ENCODE measurements around the gene CGB7.
A peak's percentile ranks its signal among the peaks of the same experiment; 100 is the strongest.

The CGB7 gene

GRCh38 chr19:49085020-49085867 is 27.7 kb upstream of the CGB7 start, which contains the start of gene SNRNP70 (continued):
- TF ChIP-seq ZBTB26 (tag by site-specific recombination; optimal IDR thresholded peaks at IDR 0.05) (peak; percentile 99), ZNF366 (tag by site-specific recombination; conservative IDR thresholded peaks at IDR 0.05) (peak; percentile 51; the same call in 1 of the 2 replicates), ZBTB48 (tag by site-specific recombination; IDR thresholded peaks at IDR 0.05) (peak; percentile 80; the same call in 1 of the 2 replicates), ZNF488 (tag by site-specific recombination; IDR thresholded peaks at IDR 0.05) (no peak; the same call in 1 of the 2 replicates), ZNF174 (tag by site-specific recombination; IDR thresholded peaks at IDR 0.05) (no peak)
- TF ChIP-seq, protein P1, sequence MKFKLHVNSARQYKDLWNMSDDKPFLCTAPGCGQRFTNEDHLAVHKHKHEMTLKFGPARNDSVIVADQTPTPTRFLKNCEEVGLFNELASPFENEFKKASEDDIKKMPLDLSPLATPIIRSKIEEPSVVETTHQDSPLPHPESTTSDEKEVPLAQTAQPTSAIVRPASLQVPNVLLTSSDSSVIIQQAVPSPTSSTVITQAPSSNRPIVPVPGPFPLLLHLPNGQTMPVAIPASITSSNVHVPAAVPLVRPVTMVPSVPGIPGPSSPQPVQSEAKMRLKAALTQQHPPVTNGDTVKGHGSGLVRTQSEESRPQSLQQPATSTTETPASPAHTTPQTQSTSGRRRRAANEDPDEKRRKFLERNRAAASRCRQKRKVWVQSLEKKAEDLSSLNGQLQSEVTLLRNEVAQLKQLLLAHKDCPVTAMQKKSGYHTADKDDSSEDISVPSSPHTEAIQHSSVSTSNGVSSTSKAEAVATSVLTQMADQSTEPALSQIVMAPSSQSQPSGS (tag by site-specific recombination; IDR thresholded peaks at IDR 0.05; ENCODE audit: low read depth): no peak

- CTCF ChIA-PET: interaction anchor here (1.0 kb wide), 1 partner anchor 11 kb away, joined by 3 read pairs; no protein-coding TSS in a partner anchor
- Histone ChIP-seq H3K9me3 (ENCODE audit: control insufficient read depth, insufficient read depth, low read depth, low read length) (no peaks in the 10 kb centered on the region), H3K4me1 (ENCODE audit: control insufficient read depth, insufficient read depth, low read length) (peaks cover 5% of the 10 kb centered on the region; the same call in 1 of the 2 replicates), H3K4me3 (ENCODE audit: low read depth, low read length) (peak overlapping the region; percentile 29), H3K36me3 (ENCODE audit: control insufficient read depth in 2 of 2, insufficient read depth in 1 of 2, low read length in 2 of 2) (peaks cover 28 to 31% of the 10 kb centered on the region in 2 experiments), H3K27ac (ENCODE audit: extremely low read depth, low read depth, low read length) (peak overlapping the region; percentile 56)
- POLR2A ChIA-PET: no interaction called here
- no peak for TF ChIP-seq ZNF645 (tag by site-specific recombination; IDR thresholded peaks at IDR 0.05)
- TF ChIP-seq ZNF629 (tag by site-specific recombination; IDR thresholded peaks at IDR 0.05): no peak
- no peak for TF ChIP-seq ZNF48 (tag by site-specific recombination; IDR thresholded peaks at IDR 0.05)
- no peak for TF ChIP-seq SCRT1 (tag by site-specific recombination; IDR thresholded peaks at IDR 0.05; ENCODE audit: borderline replicate concordance)
- TF ChIP-seq, protein P2, sequence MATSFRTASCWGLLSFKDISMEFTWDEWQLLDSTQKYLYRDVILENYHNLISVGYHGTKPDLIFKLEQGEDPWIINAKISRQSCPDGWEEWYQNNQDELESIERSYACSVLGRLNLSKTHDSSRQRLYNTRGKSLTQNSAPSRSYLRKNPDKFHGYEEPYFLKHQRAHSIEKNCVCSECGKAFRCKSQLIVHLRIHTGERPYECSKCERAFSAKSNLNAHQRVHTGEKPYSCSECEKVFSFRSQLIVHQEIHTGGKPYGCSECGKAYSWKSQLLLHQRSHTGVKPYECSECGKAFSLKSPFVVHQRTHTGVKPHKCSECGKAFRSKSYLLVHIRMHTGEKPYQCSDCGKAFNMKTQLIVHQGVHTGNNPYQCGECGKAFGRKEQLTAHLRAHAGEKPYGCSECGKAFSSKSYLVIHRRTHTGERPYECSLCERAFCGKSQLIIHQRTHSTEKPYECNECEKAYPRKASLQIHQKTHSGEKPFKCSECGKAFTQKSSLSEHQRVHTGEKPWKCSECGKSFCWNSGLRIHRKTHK (tag by site-specific recombination; IDR thresholded peaks at IDR 0.05): no peak
- no peak for TF ChIP-seq ZSCAN16 (tag by site-specific recombination; IDR thresholded peaks at IDR 0.05)
- no peak for TF ChIP-seq SP3 (tag by site-specific recombination; IDR thresholded peaks at IDR 0.05)
- no peak for TF ChIP-seq ZNF239 (tag by site-specific recombination; IDR thresholded peaks at IDR 0.05)
- TF ChIP-seq ZNF449 (tag by site-specific recombination; IDR thresholded peaks at IDR 0.05): no peak
- TF ChIP-seq ZNF837 (tag by site-specific recombination; IDR thresholded peaks at IDR 0.05): no peak
- TF ChIP-seq ZFP41 (tag by site-specific recombination; IDR thresholded peaks at IDR 0.05; ENCODE audit: borderline replicate concordance): no peak
- no peak for TF ChIP-seq ZBTB10 (tag by site-specific recombination; IDR thresholded peaks at IDR 0.05)
- no peak for TF ChIP-seq ZNF341 (tag by site-specific recombination; IDR thresholded peaks at IDR 0.05; ENCODE audit: low read depth)
- TF ChIP-seq ZNF623 (tag by site-specific recombination; IDR thresholded peaks at IDR 0.05): peak; percentile 30; the same call in 1 of the 2 replicates
- TF ChIP-seq ZNF324 (tag by site-specific recombination; IDR thresholded peaks at IDR 0.05): 0 out of 2 replicates have a peak, but pooled peaks have one; percentile 18
- no peak for TF ChIP-seq YY1 (tag by site-specific recombination; IDR thresholded peaks at IDR 0.05)
These were observed 26.9 kb upstream of the CGB7 start for GRCh38 chr19:49084206-49085019.

Data from HEK293 (cell line).